ENCODE data around the gene COX6B2. TPM values are rescaled to one million over a fixed set of nuclear protein-coding genes. Genes with fewer than 3 reads are reported as not detected.
A peak's percentile ranks its signal among the peaks of the same experiment; 100 is the strongest.

The COX6B2 gene
- total RNA-seq, 4 donors from 2014 or later = 0.14 to 4.6 TPM; not detected in 2

DNA sequence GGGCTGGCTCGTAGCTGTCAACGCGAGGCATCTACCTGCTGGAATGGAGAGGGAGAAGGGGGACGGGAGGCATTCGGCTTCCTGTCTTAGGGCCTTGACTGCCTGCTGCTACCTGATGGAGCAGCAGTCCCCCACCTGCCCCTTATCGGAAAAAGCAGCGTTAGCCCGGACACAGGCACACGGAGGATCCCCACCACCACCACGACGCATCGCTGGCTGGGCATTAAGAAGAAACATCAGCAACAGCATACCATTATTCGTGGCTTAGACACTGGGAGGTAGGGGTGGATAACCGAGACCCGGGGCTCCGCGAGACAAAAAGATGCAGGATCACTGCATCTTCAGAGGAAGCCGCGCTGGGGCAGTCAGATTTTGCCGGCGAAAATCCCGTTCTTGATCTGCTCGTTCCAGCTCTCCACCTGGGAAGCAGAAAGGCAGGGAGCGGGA lies 1.1 kb downstream of the COX6B2 start:
- TF ChIP-seq POLR2A (IDR thresholded peaks at IDR 0.05) (no peak), CTCF (IDR thresholded peaks at IDR 0.05) (no peak)
- Histone ChIP-seq H3K27me3 (peaks cover 24 to 36% of the 10 kb centered on the region in 2 donors), H3K36me3 (no peaks in the 10 kb centered on the region), H3K4me1 (peaks cover 5 to 16% of the 10 kb centered on the region in 2 donors), H3K9me3 (no peaks in the 10 kb centered on the region), H3K4me3 (peak overlapping the region; percentile 22 to 29), H3K27ac (no peak overlapping the region)
- intact Hi-C loops (cut with DNase I; ENCODE audit: low total_unique reads) = no loop called here
- no peak for DNase-seq

DNA sequence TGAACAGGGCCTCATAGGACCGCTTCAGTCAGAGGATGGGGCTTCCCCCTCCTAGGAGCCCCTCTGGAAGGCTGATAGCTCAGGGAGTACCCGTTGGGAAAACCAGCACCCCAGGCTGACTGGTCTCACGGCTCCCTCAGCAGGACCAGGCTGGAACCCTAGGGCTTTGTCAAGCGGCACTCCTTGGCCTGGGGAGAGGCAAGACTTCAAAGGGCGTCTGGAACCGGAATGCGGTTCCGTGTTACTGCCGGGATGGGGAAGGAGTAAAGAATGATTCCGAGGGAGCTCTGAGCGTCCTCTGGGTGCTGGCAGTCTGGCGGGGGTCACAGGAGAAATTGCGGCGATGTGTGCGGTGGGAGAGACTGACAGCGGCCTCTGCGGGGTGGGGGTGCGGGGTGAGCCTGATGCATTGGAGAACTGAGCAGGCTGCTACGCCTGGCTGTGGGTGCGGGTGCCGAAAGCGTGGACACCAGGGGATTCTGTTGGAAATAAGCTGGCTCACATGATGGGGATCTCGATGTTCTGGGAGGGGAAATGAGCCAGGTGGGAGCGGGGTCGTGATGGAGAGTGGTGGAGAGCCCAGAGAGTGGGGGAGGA lies 1.9 kb downstream of the COX6B2 start:
- H3K27ac ChIP-seq = no peak overlapping the region
- peaks cover 24 to 36% of the 10 kb centered on the region in 2 donors for H3K27me3 ChIP-seq
- TF ChIP-seq CTCF (IDR thresholded peaks at IDR 0.05) (no peak), POLR2A (IDR thresholded peaks at IDR 0.05) (no peak)
- H3K4me1 ChIP-seq = peaks cover 5 to 16% of the 10 kb centered on the region in 2 donors
- H3K36me3 ChIP-seq = no peaks in the 10 kb centered on the region
- DNase-seq = no peak
- H3K4me3 ChIP-seq = no peak overlapping the region
- intact Hi-C loops (cut with DNase I; ENCODE audit: low total_unique reads) = no loop called here
- H3K9me3 ChIP-seq = no peaks in the 10 kb centered on the region

- DNase-seq = no peak
- Histone ChIP-seq H3K27ac (no peak overlapping the region), H3K36me3 (no peaks in the 10 kb centered on the region), H3K4me1 (peaks cover 5 to 16% of the 10 kb centered on the region in 2 donors), H3K4me3 (no peak overlapping the region), H3K27me3 (peaks cover 24 to 36% of the 10 kb centered on the region in 2 donors), H3K9me3 (no peaks in the 10 kb centered on the region)
- no peak for TF ChIP-seq POLR2A (IDR thresholded peaks at IDR 0.05)
- TF ChIP-seq CTCF (IDR thresholded peaks at IDR 0.05) = no peak
- intact Hi-C loops (cut with DNase I; ENCODE audit: low total_unique reads) = no loop called here
These were observed 2.5 kb downstream of the COX6B2 start for GRCh38 chr19:55352040-55352439.

- H3K27me3 ChIP-seq = peaks cover 24 to 36% of the 10 kb centered on the region in 2 donors
- intact Hi-C loops (cut with DNase I; ENCODE audit: low total_unique reads) = no loop called here
- no peaks in the 10 kb centered on the region for H3K9me3 ChIP-seq
- TF ChIP-seq POLR2A (IDR thresholded peaks at IDR 0.05) = no peak
- no peak for TF ChIP-seq CTCF (IDR thresholded peaks at IDR 0.05)
- H3K27ac ChIP-seq = no peak overlapping the region
- H3K36me3 ChIP-seq = no peaks in the 10 kb centered on the region
- no peak for DNase-seq
- peaks cover 5 to 16% of the 10 kb centered on the region in 2 donors for H3K4me1 ChIP-seq
- H3K4me3 ChIP-seq = no peak overlapping the region
These were observed 3.8 kb downstream of the COX6B2 start for GRCh38 chr19:55350620-55351315.

GRCh38 chr19:55348317-55349034 lies 6.0 kb downstream of the COX6B2 start:
- no peak overlapping the region for H3K27ac ChIP-seq
- DNase-seq = no peak
- H3K27me3 ChIP-seq = peaks cover 14 to 23% of the 10 kb centered on the region in 2 donors
- no peaks in the 10 kb centered on the region for H3K36me3 ChIP-seq
- TF ChIP-seq POLR2A (IDR thresholded peaks at IDR 0.05) = no peak
- TF ChIP-seq CTCF (IDR thresholded peaks at IDR 0.05) = no peak
- intact Hi-C loops (cut with DNase I; ENCODE audit: low total_unique reads) = no loop called here
- no peaks in the 10 kb centered on the region for H3K9me3 ChIP-seq
- no peak overlapping the region for H3K4me3 ChIP-seq
- peaks cover 3 to 5% of the 10 kb centered on the region in 2 donors for H3K4me1 ChIP-seq

All from uterus (tissue), 4 donors.